HG02852 (cell line): ENCODE measurements around the gene ZEB2.

Source experiments
- ATAC-seq: cut with Tn5 transposase; IDR thresholded peaks from one replicate; pipeline ENCODE4 v1.9.1; 2021; ENCODE audit warnings: mild to moderate bottlenecking, moderate library complexity; ENCODE audit not compliant: unreplicated experiment

The ZEB2 gene

DNA sequence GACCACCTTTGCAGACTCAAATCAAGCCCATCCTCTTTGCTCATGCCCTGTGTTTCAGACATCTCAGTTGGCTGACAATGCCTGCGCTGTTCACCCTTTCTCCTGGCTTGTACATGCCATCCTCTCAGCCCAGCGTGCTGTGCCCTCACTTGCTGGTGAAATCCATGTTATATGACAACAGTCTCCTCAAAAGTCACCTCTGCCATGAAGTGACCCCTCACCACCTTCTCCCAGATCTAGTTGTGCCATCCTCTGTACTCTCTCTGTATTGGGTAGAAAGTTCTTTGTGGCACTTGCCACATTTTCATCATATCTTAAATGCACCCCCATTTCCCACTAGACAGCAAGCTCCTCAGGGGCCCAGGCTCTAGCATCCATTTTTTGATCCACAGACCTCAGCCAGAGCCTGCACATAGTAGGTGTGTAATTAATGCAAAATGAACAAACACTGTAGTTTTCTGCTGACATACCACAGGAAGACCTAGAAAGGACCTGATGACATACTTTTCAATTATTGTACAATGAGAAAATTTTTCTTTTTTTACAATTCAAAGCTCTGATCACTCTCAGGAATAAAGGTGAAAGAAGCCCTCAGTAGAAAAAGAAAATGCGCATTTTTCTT, 22.8 kb downstream of the ZEB2 start:
- no peak for ATAC-seq

DNA sequence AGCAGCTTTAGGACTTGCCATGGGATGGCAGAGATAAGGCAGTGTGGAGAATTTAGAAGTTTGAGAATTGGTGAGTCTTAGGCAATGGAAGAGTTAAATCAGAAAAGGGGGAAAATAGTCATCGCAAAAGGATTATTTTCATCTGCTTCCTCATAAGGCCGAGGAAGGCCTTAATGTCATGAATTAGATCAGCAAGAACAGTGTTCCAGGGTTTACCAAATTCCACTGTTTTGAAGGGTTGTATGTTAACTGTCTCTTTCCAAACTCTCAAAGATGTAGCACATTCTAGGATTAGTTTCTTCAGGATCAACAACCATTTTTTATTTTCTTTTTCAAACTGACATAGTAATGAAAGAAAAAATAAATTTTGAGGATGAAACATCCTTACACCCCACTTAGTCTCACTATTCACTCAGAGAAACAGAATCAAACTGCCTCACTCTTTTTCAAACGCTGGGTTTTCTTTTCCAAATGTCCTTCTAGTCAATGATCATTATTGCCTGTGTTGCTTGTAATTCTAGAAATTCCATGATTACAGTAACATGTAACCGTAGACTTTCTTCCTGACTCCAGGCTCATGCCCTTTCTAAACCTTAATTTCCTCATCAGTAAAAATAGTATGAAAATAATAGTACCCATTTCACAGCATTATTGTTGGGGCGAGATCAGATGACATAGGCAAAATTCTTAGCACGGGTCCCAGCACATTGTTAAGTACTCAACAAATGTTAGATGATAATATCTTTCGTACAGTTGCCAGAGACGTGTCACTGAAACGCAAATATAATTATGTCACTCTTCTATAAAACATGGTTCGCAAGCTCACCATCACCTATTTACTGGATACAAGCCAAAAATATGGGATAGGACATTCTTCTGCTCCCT, 23.6 kb downstream of the ZEB2 start:
- no peak for ATAC-seq

- no peak for ATAC-seq
These were observed 24.5 kb downstream of the ZEB2 start for GRCh38 chr2:144495227-144496091.

GRCh38 chr2:144493027-144493809, 26.7 kb downstream of the ZEB2 start:
- ATAC-seq, result no peak

DNA sequence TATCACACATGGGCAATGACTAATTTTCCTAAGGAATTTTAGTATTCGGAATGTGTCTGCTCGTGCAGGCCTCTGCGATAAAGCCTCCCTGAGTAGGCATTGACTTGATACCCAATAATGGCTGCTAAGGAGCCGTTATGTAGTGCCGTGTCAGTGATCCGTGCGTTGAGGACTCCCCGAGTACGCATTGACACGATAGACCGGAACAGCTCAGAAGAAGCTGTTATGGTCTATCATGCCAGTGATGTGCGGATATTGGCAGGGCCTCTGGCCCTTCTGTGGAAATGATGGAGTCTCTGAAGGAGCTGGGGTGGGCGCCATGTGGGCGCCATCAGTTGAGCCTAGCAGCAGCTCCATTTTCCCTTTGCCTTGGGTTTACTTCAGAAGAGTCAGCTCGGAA, 29.1 kb downstream of the ZEB2 start:
- no peak for ATAC-seq

DNA sequence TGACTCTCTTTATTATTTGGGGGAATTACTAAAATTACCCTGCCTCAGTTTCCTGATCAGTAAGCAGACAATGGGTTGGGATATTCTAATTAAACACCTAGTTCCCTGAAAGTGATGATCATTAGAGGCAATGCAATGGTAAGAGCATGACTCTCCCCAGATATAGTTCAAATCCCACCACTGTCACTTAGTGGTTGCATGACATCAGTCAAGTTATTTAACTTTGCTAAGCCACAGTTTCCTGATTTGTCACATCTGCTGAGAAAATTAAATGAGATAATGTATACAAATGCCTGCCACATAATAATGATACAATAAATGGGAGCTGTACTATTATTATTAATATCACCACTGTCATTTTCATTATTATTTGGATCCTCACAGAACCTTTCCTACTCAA, 29.9 kb downstream of the ZEB2 start:
- no peak for ATAC-seq

DNA sequence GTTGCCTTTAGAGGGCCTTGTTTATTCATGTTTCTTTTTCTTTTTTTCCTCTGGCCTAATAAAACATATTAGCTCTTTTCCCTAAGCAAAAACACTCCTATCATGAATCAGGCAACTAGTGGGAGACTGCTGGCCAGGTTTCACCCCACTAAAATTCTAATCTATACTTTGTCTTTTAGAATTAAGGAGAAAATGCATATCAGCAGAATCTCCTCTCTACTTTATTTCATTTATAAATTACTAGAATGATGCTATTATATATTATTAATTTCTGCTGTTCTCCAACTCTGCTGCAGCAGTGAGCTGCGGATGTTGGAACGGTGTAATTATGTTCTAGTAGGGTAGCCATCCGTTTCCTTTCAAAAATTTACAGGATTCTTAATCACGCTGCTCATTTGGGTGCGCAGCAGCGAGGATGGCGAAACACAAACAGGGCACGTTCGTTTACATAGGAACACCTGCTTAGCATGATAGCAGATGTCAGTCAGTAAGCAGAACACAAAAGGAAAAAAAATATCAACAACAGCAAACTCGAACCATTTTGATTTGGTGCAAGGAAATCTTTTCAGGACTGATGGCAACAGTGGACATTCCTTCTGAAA, 30.5 kb downstream of the ZEB2 start:
- no peak for ATAC-seq

DNA sequence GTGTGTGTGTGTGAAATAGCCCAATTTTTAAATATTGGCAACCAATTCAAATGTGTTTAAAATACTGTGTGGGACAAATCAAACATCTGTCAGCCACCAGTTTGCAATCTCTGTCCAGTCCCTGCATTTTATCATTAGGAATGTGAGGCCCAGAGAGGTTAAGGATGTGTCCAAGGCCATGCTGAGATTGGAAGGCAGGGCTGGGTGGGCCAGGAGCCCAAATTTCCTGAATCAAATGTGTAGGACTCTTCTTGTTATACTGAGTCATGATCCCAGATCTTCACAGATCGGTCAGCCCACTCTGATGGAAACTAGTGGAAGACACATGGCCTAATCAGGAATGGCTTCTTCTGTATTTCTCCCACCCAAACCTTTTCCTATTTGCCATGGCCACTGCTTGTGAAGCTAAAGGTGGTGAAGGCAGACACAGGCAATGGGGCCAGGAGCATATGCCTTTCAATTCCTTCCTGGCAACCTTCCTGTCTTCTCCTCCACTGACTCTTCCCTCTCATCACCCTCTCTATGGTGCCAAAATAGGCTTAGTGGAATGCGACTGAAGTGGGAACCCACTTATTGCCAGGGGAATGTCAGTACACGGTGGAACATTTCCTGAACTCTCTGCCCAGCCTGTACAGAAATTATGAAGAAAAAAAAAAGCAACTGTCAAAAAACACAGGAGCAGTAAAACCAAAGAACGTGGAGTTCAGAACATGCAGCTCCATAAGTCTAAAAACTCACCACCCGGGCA, 35.5 kb downstream of the ZEB2 start:
- no peak for ATAC-seq

DNA sequence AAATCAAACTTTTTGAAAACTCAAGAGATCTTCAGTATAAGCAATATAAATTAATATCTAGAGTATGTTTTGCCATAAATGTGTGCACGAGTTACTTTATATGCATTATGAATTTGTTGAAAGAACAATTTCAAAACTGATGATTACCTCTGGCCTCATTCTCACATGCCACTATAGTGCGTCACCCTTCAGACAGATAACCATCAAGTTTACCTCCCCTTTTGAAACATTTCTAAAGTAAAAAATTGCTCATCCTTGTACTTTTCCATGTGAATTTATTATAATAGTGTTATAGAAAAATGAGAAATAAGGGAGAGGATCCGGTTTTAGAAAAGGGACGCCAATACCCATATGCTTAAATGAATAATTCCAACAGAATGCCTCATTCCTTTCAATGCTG, 38.3 kb downstream of the ZEB2 start:
- ATAC-seq, result no peak

GRCh38 chr2:144481109-144481508, 38.8 kb downstream of the ZEB2 start:
- ATAC-seq, result no peak

DNA sequence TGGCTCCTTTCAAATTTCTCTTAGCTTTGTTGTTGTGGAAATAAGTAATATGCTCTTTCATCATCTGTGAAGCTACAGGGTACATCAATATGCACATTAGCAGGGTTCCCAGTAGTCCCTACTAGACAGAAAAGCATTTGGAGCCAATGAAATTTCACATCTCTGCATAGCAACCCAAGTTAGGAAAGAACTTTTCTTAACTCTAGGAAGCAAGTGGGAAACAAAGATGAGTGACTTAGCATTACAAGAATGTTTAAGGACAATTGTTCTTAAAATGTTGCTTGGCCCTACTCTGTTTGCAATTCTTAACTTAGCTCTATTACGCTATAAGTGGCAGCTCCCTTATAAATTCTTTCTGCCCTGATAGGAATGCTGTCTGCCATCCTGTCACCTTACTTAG, 39.6 kb downstream of the ZEB2 start:
- no peak for ATAC-seq

- ATAC-seq, result no peak
These were observed 40.3 kb downstream of the ZEB2 start for GRCh38 chr2:144479659-144480058.

- ATAC-seq, result no peak
These were observed 40.8 kb downstream of the ZEB2 start for GRCh38 chr2:144479138-144479537.

- ATAC-seq, result no peak
These were observed 42.0 kb downstream of the ZEB2 start for GRCh38 chr2:144477957-144478311.

DNA sequence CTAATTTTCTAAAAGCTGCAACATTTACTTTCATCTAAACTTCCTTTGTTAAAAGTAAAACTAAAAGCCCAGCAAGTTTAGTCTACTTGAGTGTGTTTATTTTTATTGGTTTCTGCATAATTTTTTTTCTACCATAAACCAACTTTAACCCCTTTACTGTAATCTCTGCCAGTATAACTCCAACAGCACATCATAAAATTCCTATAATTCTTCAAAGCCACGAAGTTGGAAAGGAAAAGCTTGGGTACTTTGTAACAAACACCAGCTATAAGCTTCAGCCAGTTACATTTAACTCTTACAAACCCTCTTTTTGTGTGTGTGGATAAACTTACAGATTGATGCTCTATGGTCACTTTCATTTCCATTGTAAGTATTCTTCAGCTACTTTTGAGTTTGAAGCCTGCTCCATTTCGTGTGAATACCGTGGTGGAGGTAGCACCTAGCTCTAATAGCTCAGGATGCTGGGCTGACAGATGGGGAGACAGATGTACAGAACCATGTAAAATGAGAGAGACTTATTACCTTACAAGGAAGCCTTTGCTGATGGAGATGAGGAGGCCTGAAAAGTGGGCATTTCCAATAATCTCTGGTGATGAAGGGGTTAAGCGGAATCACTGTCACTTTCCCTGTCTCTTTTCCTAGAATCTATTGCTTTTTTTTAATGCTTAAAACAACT, 42.5 kb downstream of the ZEB2 start:
- ATAC-seq, result no peak

DNA sequence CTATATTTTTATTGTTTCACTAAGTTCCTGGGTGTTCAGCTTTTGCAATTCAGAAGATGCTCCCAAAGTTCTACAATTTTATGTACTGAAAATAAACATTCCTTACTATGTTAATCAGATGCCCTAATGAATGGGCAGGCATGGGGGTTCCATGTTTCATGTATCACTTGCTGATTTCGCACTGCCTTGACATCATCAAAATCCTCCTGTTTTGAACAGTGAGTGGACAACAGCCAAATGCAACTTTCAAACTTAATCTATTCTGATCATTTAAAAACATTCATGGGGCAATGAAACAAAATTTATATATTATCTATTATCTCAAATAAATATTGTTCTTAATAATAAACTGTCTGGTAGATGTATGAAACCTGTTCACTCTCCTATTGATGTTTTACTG, 43.2 kb downstream of the ZEB2 start:
- ATAC-seq, result no peak

DNA sequence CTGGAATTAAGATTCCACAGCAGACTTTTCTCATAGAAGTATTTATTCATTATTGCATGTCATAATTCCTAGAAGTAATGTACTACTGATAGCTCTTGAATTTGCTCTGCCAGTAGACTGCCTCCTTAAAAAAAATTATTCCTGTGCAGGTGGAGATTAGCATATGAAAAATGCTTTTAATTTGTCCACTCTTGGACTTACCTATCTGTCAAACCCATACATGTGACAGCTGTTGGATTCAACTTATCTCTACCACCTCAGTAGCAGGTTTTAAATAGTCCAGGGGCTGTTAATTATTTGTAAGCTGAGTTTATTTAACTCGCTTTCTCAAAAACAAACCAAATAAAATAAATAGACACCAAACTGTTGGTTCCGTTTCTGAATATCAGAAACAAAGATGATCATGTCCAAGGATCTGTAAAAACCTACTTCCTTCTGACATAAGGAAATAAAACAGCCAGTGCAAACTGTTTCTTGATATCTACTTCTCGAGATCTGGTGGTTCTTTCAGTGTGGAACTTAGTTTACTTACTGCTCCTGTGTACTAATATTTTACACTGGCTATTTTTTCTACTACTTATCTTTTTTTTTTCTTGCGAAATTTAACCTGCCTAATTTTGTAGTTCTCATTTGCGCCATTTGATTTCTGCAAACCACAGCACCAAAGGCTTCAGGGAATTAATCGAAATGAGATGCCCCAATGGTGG, 44.2 kb downstream of the ZEB2 start:
- ATAC-seq, result no peak

- ATAC-seq, result no peak
These were observed 44.9 kb downstream of the ZEB2 start for GRCh38 chr2:144475044-144475443.

DNA sequence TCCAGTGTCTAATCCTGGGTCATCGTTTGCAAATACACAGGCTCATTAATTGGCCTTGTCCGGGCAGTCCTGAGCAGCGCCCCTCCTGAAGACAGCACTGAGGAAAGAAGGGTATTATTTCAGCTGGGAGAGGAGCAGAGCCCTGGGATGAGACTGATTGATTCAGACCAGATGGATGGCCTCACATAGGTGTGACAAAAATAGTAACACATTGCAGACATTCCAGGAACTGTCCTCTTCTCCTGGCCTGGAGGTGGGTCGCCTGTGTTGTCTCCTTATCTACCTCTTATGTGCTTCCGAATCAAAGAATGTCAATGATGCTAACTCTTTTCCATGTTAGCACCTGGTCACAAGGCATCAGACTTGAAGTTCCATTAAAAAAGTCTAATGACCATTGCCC, 45.9 kb downstream of the ZEB2 start:
- ATAC-seq, result no peak
